Jurkat, Clone E6-1 (cell line): ENCODE data around the gene MYORG. TPM values are rescaled to one million over a fixed set of nuclear protein-coding genes. Genes with fewer than 3 reads are reported as not detected.

ENCODE experiments used
- DNase-seq: peaks from one replicate; pipeline ENCODE4 v3.0.0-alpha.2; 2011; ENCODE audit warnings: low read depth, low spot score
- H3K4me3 ChIP-seq: 2 replicates; pipeline ENCODE4 v1.5.1; 2011; ENCODE audit warnings: mild to moderate bottlenecking, low read length, control low read depth, moderate library complexity
- polyA plus RNA-seq: library from polyadenylated mRNA; unstranded; fragments of >200 nt; gene quantifications from one replicate; pipeline ENCODE4 v1.2.1, GENCODE V29; 2012; ENCODE audit warnings: missing spikeins; ENCODE audit not compliant: insufficient read length, insufficient read depth

MYORG gene
- 2.1 TPM for polyA plus RNA-seq

GRCh38 chr9:34376596-34377403 is at the start of gene MYORG:
Gene MYORG (minus strand): TSS chr9:34376898. CDS start chr9:34372943, 3,955 bp downstream.
- peak; percentile 96 for DNase-seq
- H3K4me3 ChIP-seq: peak within 1 kb of the TSS; percentile 72

GRCh38 chr9:34419716-34420504 is 43.2 kb upstream of the MYORG start:
- DNase-seq: no peak

GRCh38 chr9:34417734-34418133 is 41.0 kb upstream of the MYORG start:
- no peak for DNase-seq
- no peak overlapping the region for H3K4me3 ChIP-seq

More at GRCh38 chr9:34419716-34420504, 43.2 kb upstream of the MYORG start:
- no peak overlapping the region for H3K4me3 ChIP-seq

- DNase-seq: peak; percentile 60
- H3K4me3 ChIP-seq: no peak overlapping the region
Measured at GRCh38 chr9:34413231-34413852, 36.6 kb upstream of the MYORG start.

- no peak for DNase-seq
- H3K4me3 ChIP-seq: no peak overlapping the region
Measured at GRCh38 chr9:34412336-34412735, 35.6 kb upstream of the MYORG start.

GRCh38 chr9:34409154-34409553 is 32.5 kb upstream of the MYORG start:
- H3K4me3 ChIP-seq: no peak overlapping the region
- no peak for DNase-seq

GRCh38 chr9:34408173-34408572 is 31.5 kb upstream of the MYORG start:
- no peak overlapping the region for H3K4me3 ChIP-seq
- DNase-seq: no peak

GRCh38 chr9:34406219-34406618 is 29.5 kb upstream of the MYORG start:
- no peak for DNase-seq
- H3K4me3 ChIP-seq: no peak overlapping the region

- H3K4me3 ChIP-seq: no peak overlapping the region
- DNase-seq: no peak
Measured at GRCh38 chr9:34405719-34406118, 29.0 kb upstream of the MYORG start.

GRCh38 chr9:34403554-34404380 is 27.1 kb upstream of the MYORG start:
- DNase-seq: peak; percentile 31
- H3K4me3 ChIP-seq: no peak overlapping the region

GRCh38 chr9:34400686-34401602 is 24.2 kb upstream of the MYORG start:
- DNase-seq: no peak
- H3K4me3 ChIP-seq: no peak overlapping the region

- DNase-seq: no peak
- no peak overlapping the region for H3K4me3 ChIP-seq
Measured at GRCh38 chr9:34400275-34400674, 23.6 kb upstream of the MYORG start.

GRCh38 chr9:34399729-34400128 is 23.0 kb upstream of the MYORG start:
- no peak for DNase-seq

GRCh38 chr9:34398875-34399274 is 22.2 kb upstream of the MYORG start:
- no peak for DNase-seq
- H3K4me3 ChIP-seq: no peak overlapping the region

More at GRCh38 chr9:34399729-34400128, 23.0 kb upstream of the MYORG start:
- H3K4me3 ChIP-seq: no peak overlapping the region

- no peak overlapping the region for H3K4me3 ChIP-seq
- no peak for DNase-seq
Measured at GRCh38 chr9:34396276-34397214, 19.8 kb upstream of the MYORG start.

GRCh38 chr9:34392511-34392910 is 15.8 kb upstream of the MYORG start:
- no peak for DNase-seq
- H3K4me3 ChIP-seq: no peak overlapping the region

- DNase-seq: no peak
- H3K4me3 ChIP-seq: no peak overlapping the region
Measured at GRCh38 chr9:34387239-34387638, 10.5 kb upstream of the MYORG start.
